ENCODE measurements around the gene CPXM2.

The CPXM2 gene

GRCh38 chr10:123854498-123854897 lies 37.1 kb downstream of the CPXM2 start:
- TF ChIP-seq, protein P1, sequence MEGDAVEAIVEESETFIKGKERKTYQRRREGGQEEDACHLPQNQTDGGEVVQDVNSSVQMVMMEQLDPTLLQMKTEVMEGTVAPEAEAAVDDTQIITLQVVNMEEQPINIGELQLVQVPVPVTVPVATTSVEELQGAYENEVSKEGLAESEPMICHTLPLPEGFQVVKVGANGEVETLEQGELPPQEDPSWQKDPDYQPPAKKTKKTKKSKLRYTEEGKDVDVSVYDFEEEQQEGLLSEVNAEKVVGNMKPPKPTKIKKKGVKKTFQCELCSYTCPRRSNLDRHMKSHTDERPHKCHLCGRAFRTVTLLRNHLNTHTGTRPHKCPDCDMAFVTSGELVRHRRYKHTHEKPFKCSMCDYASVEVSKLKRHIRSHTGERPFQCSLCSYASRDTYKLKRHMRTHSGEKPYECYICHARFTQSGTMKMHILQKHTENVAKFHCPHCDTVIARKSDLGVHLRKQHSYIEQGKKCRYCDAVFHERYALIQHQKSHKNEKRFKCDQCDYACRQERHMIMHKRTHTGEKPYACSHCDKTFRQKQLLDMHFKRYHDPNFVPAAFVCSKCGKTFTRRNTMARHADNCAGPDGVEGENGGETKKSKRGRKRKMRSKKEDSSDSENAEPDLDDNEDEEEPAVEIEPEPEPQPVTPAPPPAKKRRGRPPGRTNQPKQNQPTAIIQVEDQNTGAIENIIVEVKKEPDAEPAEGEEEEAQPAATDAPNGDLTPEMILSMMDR (conservative IDR thresholded peaks at IDR 0.05; ENCODE audit: low read depth, low read length) = no peak
- H3K4me3 ChIP-seq (ENCODE audit: low read length) = no peak overlapping the region
- DNase-seq (ENCODE audit: low read depth) = no peak

GRCh38 chr10:123854003-123854402 lies 37.6 kb downstream of the CPXM2 start:
- H3K4me3 ChIP-seq (ENCODE audit: low read length) = no peak overlapping the region
- DNase-seq (ENCODE audit: low read depth) = no peak
- TF ChIP-seq, protein P1 (conservative IDR thresholded peaks at IDR 0.05; ENCODE audit: low read depth, low read length) = no peak

GRCh38 chr10:123852411-123852951 lies 39.1 kb downstream of the CPXM2 start:
- TF ChIP-seq, protein P1 (conservative IDR thresholded peaks at IDR 0.05; ENCODE audit: low read depth, low read length) = no peak
- no peak overlapping the region for H3K4me3 ChIP-seq (ENCODE audit: low read length)
- DNase-seq (ENCODE audit: low read depth) = no peak

- TF ChIP-seq, protein P1 (conservative IDR thresholded peaks at IDR 0.05; ENCODE audit: low read depth, low read length) = no peak
- no peak overlapping the region for H3K4me3 ChIP-seq (ENCODE audit: low read length)
- no peak for DNase-seq (ENCODE audit: low read depth)
Measured at GRCh38 chr10:123848564-123849457, 42.8 kb downstream of the CPXM2 start.

GRCh38 chr10:123847686-123848432 lies 43.7 kb downstream of the CPXM2 start:
- no peak for DNase-seq (ENCODE audit: low read depth)
- no peak overlapping the region for H3K4me3 ChIP-seq (ENCODE audit: low read length)
- TF ChIP-seq, protein P1 (conservative IDR thresholded peaks at IDR 0.05; ENCODE audit: low read depth, low read length) = no peak

- TF ChIP-seq, protein P1 (conservative IDR thresholded peaks at IDR 0.05; ENCODE audit: low read depth, low read length) = no peak
- DNase-seq (ENCODE audit: low read depth) = no peak
- H3K4me3 ChIP-seq (ENCODE audit: low read length) = no peak overlapping the region
Measured at GRCh38 chr10:123843835-123844234, 47.8 kb downstream of the CPXM2 start.

All from retinal pigment epithelial cell (primary cell).